NB4 (cell line): ENCODE measurements around the gene CD93.

Experiments used
- DNase-seq: peaks from one replicate; pipeline ENCODE4 v3.0.0; 2010; ENCODE audit warnings: low read depth
- H3K4me3 ChIP-seq: one replicate; pipeline ENCODE4 v1.5.1; 2011; ENCODE audit warnings: mild to moderate bottlenecking, low read depth, low read length, moderate library complexity
- CTCF ChIP-seq: IDR thresholded peaks from one replicate; pipeline ENCODE4 v1.5.1; 2012; ENCODE audit warnings: low read depth, low read length
- MAX ChIP-seq: IDR thresholded peaks from 2 replicates; pipeline ENCODE4 v1.6.1; 2011; ENCODE audit warnings: low read depth, low read length
- MYC ChIP-seq: IDR thresholded peaks from 2 replicates; pipeline ENCODE4 v1.6.1; 2011; ENCODE audit warnings: low read depth, low read length
- POLR2A ChIP-seq: IDR thresholded peaks from 2 replicates; pipeline ENCODE4 v1.6.1; 2011; ENCODE audit warnings: mild to moderate bottlenecking; ENCODE audit not compliant: insufficient read length; ENCODE audit errors: extremely low read depth

CD93 gene

GRCh38 chr20:23125625-23126191, 39.6 kb upstream of the CD93 start:
- DNase-seq = peak; percentile 100
- TF ChIP-seq CTCF = no peak
- TF ChIP-seq POLR2A = peak; percentile 32
- TF ChIP-seq MYC = peak; percentile 99
- peak; percentile 94 for TF ChIP-seq MAX
- H3K4me3 ChIP-seq = peak overlapping the region; percentile 8

GRCh38 chr20:23125159-23125558, 39.0 kb upstream of the CD93 start:
- no peak for TF ChIP-seq MAX
- TF ChIP-seq MYC = no peak
- no peak for TF ChIP-seq CTCF
- no peak for TF ChIP-seq POLR2A
- DNase-seq = no peak
- H3K4me3 ChIP-seq = no peak overlapping the region

- no peak for TF ChIP-seq POLR2A
- no peak for TF ChIP-seq CTCF
- TF ChIP-seq MAX = no peak
- TF ChIP-seq MYC = no peak
- DNase-seq = no peak
- no peak overlapping the region for H3K4me3 ChIP-seq
Observed at GRCh38 chr20:23123886-23124285, 37.8 kb upstream of the CD93 start.

- TF ChIP-seq POLR2A = no peak
- no peak for TF ChIP-seq MAX
- TF ChIP-seq MYC = no peak
- no peak for TF ChIP-seq CTCF
- DNase-seq = no peak
- no peak overlapping the region for H3K4me3 ChIP-seq
Observed at GRCh38 chr20:23122796-23123655, 36.9 kb upstream of the CD93 start.

GRCh38 chr20:23122321-23122720, 36.2 kb upstream of the CD93 start:
- no peak for TF ChIP-seq MAX
- TF ChIP-seq MYC = no peak
- no peak for TF ChIP-seq CTCF
- TF ChIP-seq POLR2A = no peak
- no peak for DNase-seq
- no peak overlapping the region for H3K4me3 ChIP-seq
